ENCODE measurements around the gene HRH4.

The HRH4 gene

DNA sequence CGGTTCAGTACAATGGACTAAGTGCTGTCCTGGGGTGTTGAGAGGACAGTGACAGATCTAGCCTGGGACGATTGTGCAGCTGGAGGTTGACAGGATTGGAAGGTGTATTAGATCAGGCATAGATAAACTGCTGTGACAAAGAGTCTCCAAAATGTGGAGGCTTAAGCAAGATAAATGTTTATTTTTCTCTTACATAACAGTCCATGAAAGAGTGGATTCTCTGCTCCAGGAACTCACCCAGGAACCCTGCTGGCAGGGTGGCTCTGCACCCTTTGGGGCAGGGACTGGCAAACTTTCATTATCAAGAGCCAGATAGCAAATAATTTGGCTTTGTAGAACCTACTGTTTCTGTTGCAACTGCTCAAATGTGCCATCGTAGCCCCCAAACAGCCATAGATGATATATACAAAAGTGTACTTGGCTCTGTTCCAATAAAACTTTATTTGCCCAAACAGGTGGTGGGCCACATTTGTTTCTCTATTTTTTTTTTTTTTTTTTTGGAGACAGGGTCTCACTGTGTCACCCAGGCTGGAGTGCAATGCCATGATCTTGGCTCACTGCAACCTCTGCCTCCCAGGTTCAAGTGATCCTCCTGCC is 9.7 kb downstream of the HRH4 start:
- DNase-seq: no peak

DNA sequence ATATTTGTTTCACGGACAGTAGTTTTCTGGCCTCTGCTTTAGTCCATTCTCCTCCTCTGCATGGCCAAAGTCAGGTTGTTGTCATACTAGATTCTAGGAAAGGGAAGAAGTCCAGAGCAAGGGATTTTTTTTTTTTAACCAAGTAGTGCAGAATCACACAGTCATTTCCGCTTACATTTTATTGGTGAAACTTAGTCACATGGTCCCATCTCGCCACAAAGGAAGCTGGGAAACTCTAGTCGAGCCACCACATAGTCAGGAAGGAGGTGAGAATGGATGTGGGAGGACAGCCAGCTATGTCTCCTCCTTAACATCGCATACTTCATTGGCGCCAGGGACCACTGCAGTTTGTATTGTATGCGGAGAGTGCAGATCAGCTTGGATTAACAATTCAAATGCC is 10.4 kb downstream of the HRH4 start:
- DNase-seq: no peak

- no peak for DNase-seq
Measured at GRCh38 chr18:24472591-24472990, 12.2 kb downstream of the HRH4 start.

DNA sequence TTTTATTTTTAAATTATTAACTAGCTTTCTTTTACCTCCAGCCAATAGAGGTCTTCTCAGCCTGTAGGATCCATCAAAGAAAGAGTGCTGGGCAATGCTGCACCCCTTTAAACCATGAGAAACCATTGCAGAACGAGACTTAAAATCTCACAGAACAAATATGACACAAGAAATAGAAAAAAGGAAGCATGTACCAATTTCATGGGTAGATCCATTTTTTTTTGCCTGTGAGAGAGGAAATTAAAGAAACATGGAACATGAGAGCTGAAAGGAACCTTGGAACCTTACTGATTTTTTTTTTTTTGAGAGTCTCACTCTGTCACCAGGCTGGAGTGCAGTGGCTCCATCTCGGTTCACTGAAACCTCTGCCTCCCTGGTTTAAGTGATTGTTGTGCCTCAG is 14.0 kb downstream of the HRH4 start:
- DNase-seq: no peak

DNA sequence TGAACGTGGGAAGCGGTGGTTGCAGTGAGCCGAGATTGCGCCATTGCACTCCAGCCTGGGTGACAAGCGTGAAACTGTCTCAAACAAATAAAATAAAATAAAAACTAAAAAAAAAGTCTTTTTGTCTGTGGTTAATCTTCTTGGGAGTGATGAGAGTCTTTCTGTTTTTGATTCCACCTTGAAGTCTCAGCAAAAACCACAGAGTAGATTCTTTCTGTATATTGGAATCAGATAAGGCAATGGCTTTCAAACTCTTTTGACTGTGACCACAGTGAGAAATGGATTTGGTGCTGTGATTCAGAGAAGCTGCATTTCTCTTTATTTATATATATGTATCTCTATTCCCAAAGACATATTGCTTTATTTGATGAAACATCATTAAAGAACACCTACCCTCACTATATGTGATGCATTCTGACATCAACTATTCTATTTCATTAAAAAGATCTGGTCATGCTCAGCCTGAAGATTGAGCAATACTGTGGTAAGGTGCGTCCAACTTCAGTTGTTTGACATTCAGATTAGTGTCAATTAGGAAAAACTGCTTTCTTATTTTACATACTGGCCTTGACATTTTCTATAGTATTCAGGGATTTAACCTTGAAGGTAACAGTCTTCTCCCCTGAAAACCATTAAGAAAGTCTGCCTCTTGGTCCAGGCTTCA is 15.6 kb downstream of the HRH4 start:
- DNase-seq: no peak

DNA sequence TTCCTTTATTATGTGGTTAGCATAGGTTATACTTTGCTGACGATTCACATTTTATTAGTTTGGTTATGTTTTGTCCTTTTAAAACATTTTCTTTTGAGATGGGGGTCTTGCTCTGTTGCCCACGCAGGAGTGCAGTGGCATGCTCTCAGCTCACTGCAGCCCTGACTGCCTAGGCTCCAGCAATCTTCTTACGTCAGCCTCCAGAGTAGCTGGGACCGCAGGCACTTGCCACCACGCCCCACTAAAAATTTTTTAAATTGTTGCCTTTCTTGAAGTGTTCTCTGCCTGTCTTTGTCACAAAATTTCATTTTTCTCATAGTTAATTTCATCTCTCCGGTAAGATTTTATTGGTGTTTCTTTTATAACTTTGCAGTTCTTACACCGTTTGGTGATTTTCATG is 18.9 kb downstream of the HRH4 start:
- no peak for DNase-seq

DNA sequence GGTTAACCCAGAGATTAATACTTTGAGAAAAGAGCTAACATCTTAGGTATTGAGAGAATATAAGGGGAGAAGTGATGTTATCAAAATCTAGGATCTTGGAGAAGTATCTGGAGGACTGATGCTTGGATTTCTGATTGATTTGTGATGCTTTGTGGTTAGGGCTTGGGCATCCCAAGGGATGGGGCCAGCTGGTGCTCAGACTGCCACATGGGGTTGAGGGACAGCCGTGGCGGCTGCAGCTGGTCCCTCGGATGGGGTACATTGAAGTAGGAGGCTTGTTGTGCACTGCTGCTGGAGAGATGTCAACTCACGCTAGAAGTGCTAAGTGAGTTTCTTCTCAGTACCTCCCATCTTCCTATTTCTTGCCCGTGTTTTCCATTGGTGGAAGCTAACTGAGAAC is 22.4 kb downstream of the HRH4 start:
- no peak for DNase-seq

DNA sequence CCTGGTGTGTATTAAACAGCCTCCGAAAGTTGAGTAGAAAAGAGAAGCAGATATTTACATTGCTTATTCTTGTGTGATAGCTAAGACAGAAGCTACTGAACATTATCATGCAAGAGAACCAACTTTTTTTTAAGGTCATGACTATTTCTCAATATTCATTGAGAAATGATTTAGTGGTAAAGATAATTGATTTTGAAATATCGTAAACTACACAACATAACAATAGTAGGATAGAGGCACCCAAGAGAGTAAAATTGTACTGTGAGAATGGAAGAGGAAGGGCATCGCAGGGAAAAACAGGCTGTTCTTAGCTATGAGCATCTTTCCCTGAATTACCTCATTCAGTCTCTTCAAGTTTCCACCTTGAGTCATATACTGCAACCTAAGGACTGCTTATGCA is 25.2 kb downstream of the HRH4 start:
- no peak for DNase-seq

DNA sequence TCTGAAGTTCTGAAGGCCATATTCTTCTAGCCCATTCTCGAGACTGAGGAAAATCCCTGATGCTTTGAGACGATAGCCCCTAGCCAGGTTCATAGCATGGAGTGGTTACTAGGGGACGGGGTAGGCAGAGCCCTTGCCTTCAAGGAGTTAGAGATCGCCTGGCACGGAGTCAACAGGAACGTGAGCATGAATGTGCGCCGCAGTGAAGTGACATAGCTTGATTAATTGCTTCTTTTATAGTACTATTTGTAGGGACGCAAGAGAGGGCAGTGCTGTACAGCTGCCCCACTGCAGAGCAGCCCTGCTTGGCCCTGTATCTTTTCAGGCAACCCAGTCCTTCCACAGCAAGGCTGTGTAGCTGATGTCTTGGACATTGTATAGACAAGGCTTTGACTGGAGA is 26.2 kb downstream of the HRH4 start:
- no peak for DNase-seq

- peak; percentile 50 for DNase-seq
Measured at GRCh38 chr18:24488824-24489493, 28.5 kb downstream of the HRH4 start.

GRCh38 chr18:24490539-24490938 is 30.1 kb downstream of the HRH4 start:
- DNase-seq: no peak

DNA sequence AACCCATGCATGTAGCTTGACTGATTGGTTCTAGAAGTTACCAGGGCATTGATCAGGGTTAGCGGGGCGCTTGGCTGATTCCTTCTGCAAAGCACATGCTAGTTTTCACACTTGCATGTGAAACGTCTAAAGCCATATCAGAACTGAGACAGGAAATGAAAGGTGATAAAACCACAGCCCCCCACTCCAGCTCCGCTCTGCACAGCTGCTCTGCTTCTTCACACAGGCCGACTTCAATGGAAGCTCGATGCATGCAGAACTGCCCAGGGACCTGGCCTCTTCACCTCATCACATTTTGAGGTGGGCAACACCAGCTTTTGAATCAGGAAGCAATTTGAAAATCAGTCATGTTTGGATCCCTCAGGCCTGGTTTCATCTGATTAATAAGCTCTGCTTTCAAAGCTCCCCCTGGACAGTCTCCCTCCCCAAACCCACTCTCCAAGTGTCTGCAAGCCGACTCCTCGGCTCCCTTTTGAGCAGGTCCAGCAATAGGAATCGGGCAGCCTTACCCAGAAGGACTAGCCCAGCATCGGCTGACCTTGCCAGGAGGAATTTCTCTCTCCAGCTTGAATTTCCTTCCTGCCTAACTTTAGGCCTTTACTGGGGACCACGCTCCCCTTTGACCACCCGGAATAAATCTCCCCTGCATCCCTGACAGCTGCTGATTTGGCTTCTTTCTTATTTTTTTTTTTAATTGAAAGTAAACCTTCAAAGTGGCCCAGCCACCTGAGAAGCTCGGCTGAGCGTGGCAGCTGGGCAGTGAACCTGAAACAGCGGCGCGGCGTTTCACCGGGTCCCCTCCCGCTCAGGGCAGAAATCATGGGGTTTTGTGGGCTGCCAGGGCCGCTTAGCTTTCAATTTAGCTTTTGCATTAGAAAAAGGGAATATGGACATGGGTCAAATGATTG is 31.7 kb downstream of the HRH4 start:
- DNase-seq: peak; percentile 27

- no peak for DNase-seq
Measured at GRCh38 chr18:24494586-24494985, 34.1 kb downstream of the HRH4 start.

GRCh38 chr18:24497031-24497754 is 36.8 kb downstream of the HRH4 start:
- no peak for DNase-seq

DNA sequence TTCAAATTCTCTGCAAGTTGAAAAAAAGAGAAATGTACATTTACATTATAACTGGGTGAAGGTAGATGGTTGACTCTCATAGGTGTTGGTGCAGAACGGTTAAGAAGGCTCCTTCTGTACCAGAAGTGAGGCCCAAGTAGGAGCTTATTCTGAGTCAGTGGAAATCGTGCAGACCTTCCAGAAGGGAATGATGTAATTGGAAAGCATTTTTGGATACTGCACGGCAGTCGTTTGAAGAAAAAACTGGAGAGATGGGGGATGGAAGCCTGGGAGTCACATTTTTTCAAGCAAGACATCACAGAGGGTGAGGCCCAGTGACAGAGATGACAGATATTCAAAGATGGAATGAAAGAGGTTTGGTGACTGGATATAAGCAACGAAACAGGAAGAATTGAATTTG is 39.4 kb downstream of the HRH4 start:
- DNase-seq: no peak

- DNase-seq: no peak
Measured at GRCh38 chr18:24500217-24500616, 39.8 kb downstream of the HRH4 start.

DNA sequence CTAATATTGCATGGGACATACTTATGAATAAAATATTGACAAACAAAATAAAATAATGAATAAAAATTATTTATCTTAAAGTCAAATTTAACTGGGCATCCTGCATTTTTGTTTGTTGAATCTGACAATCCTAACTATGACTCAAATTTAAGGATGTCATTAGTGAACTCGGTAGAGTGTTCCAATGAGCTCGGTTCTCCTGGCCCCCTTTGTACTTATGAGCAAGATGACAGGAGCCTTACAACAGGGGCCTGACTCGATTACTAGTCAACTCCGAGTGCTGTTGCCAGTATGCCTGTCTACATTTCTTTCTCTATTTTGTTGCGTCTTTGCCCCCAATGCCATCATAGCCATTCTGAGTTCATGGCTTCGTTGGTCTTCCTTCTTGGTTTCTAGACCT is 40.3 kb downstream of the HRH4 start:
- DNase-seq: no peak

- no peak for DNase-seq
Measured at GRCh38 chr18:24502667-24503523, 42.5 kb downstream of the HRH4 start.

DNA sequence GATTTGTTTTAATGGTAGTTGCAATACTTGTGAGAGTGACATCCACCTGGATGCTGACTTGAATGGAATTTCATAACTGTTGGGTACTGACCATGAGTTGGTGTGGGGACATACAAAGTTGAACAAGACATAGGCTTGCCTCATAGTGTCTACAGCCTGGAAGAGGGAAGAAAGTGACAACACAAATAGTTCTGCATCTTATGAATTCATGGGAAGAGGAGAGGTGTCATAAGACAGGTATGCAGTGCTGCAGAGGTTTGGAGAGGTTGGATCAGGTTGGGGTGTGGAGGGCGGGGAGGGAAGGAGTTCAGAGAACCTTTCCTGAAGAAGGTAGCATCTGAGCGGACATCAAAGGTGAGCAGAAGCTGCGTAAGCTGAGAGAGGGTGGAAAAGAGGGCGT is 44.0 kb downstream of the HRH4 start:
- DNase-seq: no peak

GRCh38 chr18:24506175-24506574 is 45.7 kb downstream of the HRH4 start:
- DNase-seq: no peak

- DNase-seq: no peak
Measured at GRCh38 chr18:24509435-24509834, 49.0 kb downstream of the HRH4 start.

DNA sequence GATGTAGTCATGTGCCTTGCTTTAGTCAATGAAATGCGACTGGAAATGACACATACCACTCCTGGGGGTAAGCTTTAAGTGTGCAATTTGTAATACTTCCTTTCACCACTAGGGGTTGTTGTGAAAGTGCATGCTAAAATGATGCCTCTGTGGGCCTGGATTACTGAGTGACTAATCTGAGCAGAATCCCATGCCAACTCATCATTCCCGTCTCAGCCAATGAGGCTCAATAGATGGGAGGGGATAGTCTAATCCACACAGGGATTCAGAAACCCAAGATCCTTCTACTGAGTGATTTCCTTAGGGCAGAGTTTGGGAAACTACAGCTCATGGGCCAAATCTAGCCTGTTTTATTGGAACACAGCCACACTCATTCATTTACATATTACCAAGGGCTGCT is 54.0 kb downstream of the HRH4 start:
- peak; percentile 20 for DNase-seq
